Common myeloid progenitor, CD34-positive (primary cell): Measurements from ENCODE around the gene KLHL4. TPM values are rescaled to one million over a fixed set of nuclear protein-coding genes. Genes with fewer than 3 reads are reported as not detected.
"Not testable (repeated sequence)": the region's sequence is repeated elsewhere in the genome, so short reads cannot be mapped to it uniquely, and the experiment has no call there.

Experiments
- CTCF ChIA-PET: fragments of 350-600 bp; sonication (Branson Sonifier 250); formaldehyde crosslinking; loops from one replicate; lab custom pipeline; 2021; ENCODE audit warnings: antibody characterized with exemption; lab: Charles Lee
- POLR2A ChIA-PET: fragments of 350-600 bp; sonication (Branson Sonifier 250); formaldehyde crosslinking; loops from one replicate; lab custom pipeline; 2021; ENCODE audit warnings: antibody characterized with exemption; lab: Charles Lee
- DNase-seq, 3 donors: peaks; one replicate each; pipeline versions ENCODE4 v3.0.0 to v3.0.0-alpha.2; 2013
- H3K27ac ChIP-seq, 2 experiments: 1 replicate in 1 of 2; 2 replicates in 1 of 2; pipeline ENCODE4 v1.7.0; 2013; ENCODE audit warnings: inconsistent platforms in 2 of 2, low read length in 2 of 2, mild to moderate bottlenecking in 2 of 2, low read depth in 1 of 2, moderate library complexity in 1 of 2; ENCODE audit not compliant: severe bottlenecking in 2 of 2, insufficient read depth in 1 of 2, poor library complexity in 1 of 2
- H3K27me3 ChIP-seq, 5 experiments: replicated peaks in 2 of 5; 1 replicate in 3 of 5; 2 replicates in 2 of 5; pipeline versions ENCODE4 v1.6.1 to v1.7.0; 2013; ENCODE audit warnings: low read length in 4 of 5, mild to moderate bottlenecking in 2 of 5, moderate library complexity in 2 of 5, inconsistent platforms in 1 of 5; ENCODE audit not compliant: insufficient read depth in 5 of 5, control insufficient read depth in 4 of 5
- H3K36me3 ChIP-seq, 4 experiments: 1 replicate in 2 of 4; 2 replicates in 2 of 4; pipeline versions ENCODE4 v1.6.1 to v1.7.0; 2013; ENCODE audit warnings: low read length in 3 of 4, control low read depth in 1 of 4, mild to moderate bottlenecking in 1 of 4; ENCODE audit not compliant: control insufficient read depth in 4 of 4, insufficient read depth in 4 of 4
- H3K4me1 ChIP-seq, 4 experiments: 1 replicate in 3 of 4; 2 replicates in 1 of 4; pipeline versions ENCODE4 v1.6.1 to v1.7.1; 2013; ENCODE audit warnings: low read length in 3 of 4, mild to moderate bottlenecking in 3 of 4, control low read depth in 1 of 4, inconsistent platforms in 1 of 4, moderate library complexity in 1 of 4; ENCODE audit not compliant: control insufficient read depth in 4 of 4, insufficient read depth in 4 of 4; ENCODE audit errors: control extremely low read depth in 1 of 4
- H3K4me3 ChIP-seq, 7 experiments: 1 replicate in 4 of 7; 2 replicates in 3 of 7; pipeline versions ENCODE4 v1.5.1 to v1.7.0; 2013; ENCODE audit warnings: mild to moderate bottlenecking in 7 of 7, low read length in 6 of 7, moderate library complexity in 6 of 7, inconsistent platforms in 2 of 7, low read depth in 2 of 7, control low read depth in 1 of 7; ENCODE audit not compliant: insufficient read depth in 4 of 7, control insufficient read depth in 1 of 7; ENCODE audit errors: extremely low read depth in 1 of 7
- H3K9me3 ChIP-seq, 5 experiments: 1 replicate in 4 of 5; 2 replicates in 1 of 5; pipeline versions ENCODE4 v1.6.1 to v1.7.1; 2013; ENCODE audit warnings: low read length in 4 of 5, mild to moderate bottlenecking in 2 of 5, inconsistent platforms in 1 of 5, low read depth in 1 of 5, moderate library complexity in 1 of 5; ENCODE audit not compliant: control insufficient read depth in 4 of 5, insufficient read depth in 2 of 5; ENCODE audit errors: control extremely low read depth in 1 of 5
- WGBS: methylation state at CpG from one replicate; pipeline ENCODE4 v1.1.5; 2013; ENCODE audit not compliant: insufficient coverage; 5-methylcytosine and 5-hydroxymethylcytosine counted together
- polyA plus RNA-seq: library from polyadenylated mRNA; unstranded; fragments of 120-200 nt; gene quantifications from one replicate; pipeline ENCODE4 v1.2.1, GENCODE V29; 2013

KLHL4 gene
- polyA plus RNA-seq, result not detected

DNA sequence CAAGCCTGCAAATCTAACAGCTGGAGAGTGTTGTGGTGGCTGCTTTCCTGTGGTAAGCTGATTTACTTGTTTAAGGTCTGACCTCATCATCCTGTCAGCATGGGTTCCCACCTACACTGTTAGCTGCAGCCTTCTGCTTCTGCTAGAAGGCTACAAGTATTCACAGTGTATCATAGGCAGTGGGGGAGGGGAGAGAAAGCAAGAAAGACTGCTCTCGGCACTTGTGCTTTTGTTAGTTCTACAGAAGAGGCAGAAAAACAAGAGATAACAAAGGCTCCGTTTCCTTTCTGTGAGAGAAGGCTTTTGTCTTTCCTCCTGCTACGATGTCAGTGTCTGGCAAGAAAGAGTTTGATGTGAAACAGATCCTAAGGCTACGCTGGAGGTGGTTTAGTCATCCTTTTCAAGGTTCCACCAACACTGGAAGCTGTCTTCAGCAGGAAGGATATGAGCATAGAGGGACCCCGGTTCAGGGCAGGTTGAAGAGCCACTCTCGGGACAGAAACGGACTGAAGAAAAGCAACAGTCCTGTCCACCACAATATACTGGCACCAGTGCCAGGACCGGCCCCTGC is at the start of gene KLHL4:
Gene KLHL4, plus strand, starts transcription at position 232 of the 571 bp plus-strand sequence. Its CDS starts 92 bp downstream, at position 324.
- H3K27ac ChIP-seq, result no peak within 1 kb of the TSS
- WGBS, result 27% methylated on average over 5 of the region's 8 CpGs
- no peak for DNase-seq

GRCh38 chrX:87468941-87469340 is 48.7 kb upstream of the KLHL4 start:
- no CpG with 5 or more reads among the region's 2 CpGs for WGBS
- DNase-seq, result no peak
- H3K27me3 ChIP-seq, result no peaks in the 10 kb centered on the region
- no peak overlapping the region for H3K27ac ChIP-seq
- ChIA-PET CTCF (no interaction called here), POLR2A (no interaction called here)
- no peaks in the 10 kb centered on the region for H3K4me1 ChIP-seq
- no peak overlapping the region for H3K4me3 ChIP-seq
- H3K9me3 ChIP-seq, result no peaks in the 10 kb centered on the region
- H3K36me3 ChIP-seq, result no peaks in the 10 kb centered on the region

More for the DNA sequence above, at the start of gene KLHL4:
- no peaks in the 10 kb centered on the region for H3K36me3 ChIP-seq
- peaks cover 0 to 9% (median 0%) of the 10 kb centered on the region in 5 experiments for H3K27me3 ChIP-seq
- H3K4me1 ChIP-seq, result no peaks in the 10 kb centered on the region
- no peaks in the 10 kb centered on the region for H3K9me3 ChIP-seq
- CTCF ChIA-PET, result no interaction called here
- H3K4me3 ChIP-seq, result no peak within 1 kb of the TSS
- POLR2A ChIA-PET, result no interaction called here

DNA sequence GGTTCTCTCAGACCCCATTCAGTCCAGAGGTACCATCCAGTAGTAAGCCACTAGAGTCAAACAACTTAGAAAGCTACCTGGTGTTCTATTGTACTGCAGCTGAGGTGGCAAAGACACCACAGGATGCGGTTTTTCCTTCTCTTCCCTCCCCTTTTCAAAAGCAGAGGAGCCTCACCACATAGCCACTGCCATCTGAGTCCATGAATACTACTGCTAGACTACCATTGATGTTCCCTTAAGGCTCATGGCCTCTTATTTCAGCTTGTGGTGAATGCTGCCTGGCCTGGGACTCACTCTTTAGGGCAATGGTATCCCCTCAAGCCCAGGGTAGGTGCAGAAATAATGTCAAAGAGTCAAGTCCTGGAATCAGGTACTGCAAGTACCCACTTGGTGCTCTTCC is 41.8 kb upstream of the KLHL4 start:
- H3K27ac ChIP-seq, result no peak overlapping the region
- ChIA-PET CTCF (no interaction called here), POLR2A (no interaction called here)
- DNase-seq, result no peak
- H3K36me3 ChIP-seq, result no peaks in the 10 kb centered on the region
- no peaks in the 10 kb centered on the region for H3K4me1 ChIP-seq
- no peaks in the 10 kb centered on the region for H3K9me3 ChIP-seq
- WGBS, result 27% methylated on average over 1 of the region's 1 CpG
- H3K4me3 ChIP-seq, result no peak overlapping the region
- H3K27me3 ChIP-seq, result no peaks in the 10 kb centered on the region

- H3K4me3 ChIP-seq, H3K27me3 ChIP-seq, POLR2A ChIA-PET, DNase-seq, H3K9me3 ChIP-seq, H3K36me3 ChIP-seq, CTCF ChIA-PET, H3K27ac ChIP-seq, H3K4me1 ChIP-seq: not testable (repeated sequence)
- WGBS, result no CpG with 5 or more reads among the region's 16 CpGs
Measured at GRCh38 chrX:87478703-87479102, 38.9 kb upstream of the KLHL4 start.

DNA sequence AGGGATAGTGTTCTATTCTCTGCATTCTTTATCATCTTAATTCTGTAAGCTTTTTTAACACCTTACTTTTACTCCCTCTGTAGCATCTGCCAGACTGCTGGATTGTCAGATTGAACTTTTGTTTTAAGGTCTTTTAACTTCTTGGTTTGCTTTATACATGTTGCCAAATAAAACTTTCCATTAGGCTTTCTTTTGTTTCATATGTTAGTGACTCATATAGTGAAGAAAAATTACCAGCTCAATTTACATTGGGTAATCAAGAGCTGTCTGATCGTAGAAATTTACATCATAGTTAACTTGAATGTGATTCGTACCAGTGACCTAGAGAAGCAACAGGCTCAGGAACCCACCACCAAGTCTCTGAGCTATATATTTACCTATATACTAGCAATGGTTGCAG is 28.5 kb upstream of the KLHL4 start:
- WGBS, result no CpG with 5 or more reads among the region's 2 CpGs
- H3K4me1 ChIP-seq, result no peaks in the 10 kb centered on the region
- H3K27ac ChIP-seq, result no peak overlapping the region
- no peak for DNase-seq
- no peaks in the 10 kb centered on the region for H3K9me3 ChIP-seq
- ChIA-PET CTCF (no interaction called here), POLR2A (no interaction called here)
- H3K4me3 ChIP-seq, result no peak overlapping the region
- no peaks in the 10 kb centered on the region for H3K27me3 ChIP-seq
- no peaks in the 10 kb centered on the region for H3K36me3 ChIP-seq

DNA sequence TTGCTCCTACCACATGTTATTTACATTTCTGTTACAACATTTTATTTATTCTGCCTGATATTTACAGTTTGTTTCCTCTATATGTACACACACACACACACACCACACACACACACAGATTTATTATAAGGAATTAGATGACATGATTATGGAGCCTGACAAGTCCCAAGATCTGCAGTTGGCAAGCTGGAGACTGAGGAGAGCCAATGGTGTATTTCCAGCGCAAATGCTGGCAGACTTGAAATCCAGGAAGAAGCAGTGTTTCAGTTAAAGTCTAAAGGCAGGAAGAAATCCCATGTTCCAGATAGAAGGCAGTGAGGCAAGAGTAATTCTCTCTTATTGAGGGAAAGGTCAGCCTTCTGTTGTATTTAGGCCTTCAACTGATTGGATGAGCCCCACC is 1.8 kb upstream of the KLHL4 start:
- Histone ChIP-seq H3K4me1 (no peaks in the 10 kb centered on the region), H3K9me3 (no peaks in the 10 kb centered on the region), H3K4me3 (no peak overlapping the region), H3K27me3 (peaks cover 0 to 9% (median 0%) of the 10 kb centered on the region in 5 experiments), H3K36me3 (no peaks in the 10 kb centered on the region), H3K27ac (no peak overlapping the region)
- CTCF ChIA-PET, result no interaction called here
- 80% methylated on average over 1 of the region's 1 CpG for WGBS
- no peak for DNase-seq
- POLR2A ChIA-PET, result no interaction called here

DNA sequence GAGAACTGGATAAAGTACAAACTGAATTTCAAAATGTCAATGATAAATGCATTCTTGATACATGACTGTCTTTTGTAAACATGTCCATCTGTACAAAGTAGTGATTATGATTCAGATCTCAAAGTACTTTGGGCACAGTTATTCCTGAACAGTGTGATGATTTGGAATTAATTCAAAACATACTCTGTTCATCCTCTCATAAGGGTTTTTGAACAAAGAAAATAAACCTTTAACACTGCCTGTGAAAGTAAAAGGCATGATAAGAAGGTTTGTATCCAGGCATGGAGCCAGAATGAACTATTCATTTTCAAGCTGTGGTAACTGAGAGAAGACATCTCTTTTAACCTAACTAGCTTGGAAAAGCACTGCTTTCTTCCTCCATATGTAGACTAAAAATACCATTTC is 883 bp upstream of the KLHL4 start:
- no peaks in the 10 kb centered on the region for H3K4me1 ChIP-seq
- H3K27ac ChIP-seq, result no peak overlapping the region
- POLR2A ChIA-PET, result no interaction called here
- peaks cover 0 to 9% (median 0%) of the 10 kb centered on the region in 5 experiments for H3K27me3 ChIP-seq
- no peaks in the 10 kb centered on the region for H3K9me3 ChIP-seq
- H3K36me3 ChIP-seq, result no peaks in the 10 kb centered on the region
- no peak overlapping the region for H3K4me3 ChIP-seq
- CTCF ChIA-PET, result no interaction called here
- no peak for DNase-seq
